Large intestine (tissue), 3 donors: ENCODE measurements around the gene ZBED4. TPM values are rescaled to one million over a fixed set of nuclear protein-coding genes. Genes with fewer than 3 reads are reported as not detected.

Source experiments
- DNase-seq, 2 donors: peaks; one replicate each; pipeline versions ENCODE4 v3.0.0 to v3.0.0-alpha.2; 2013
- H3K27ac ChIP-seq: one replicate; pipeline ENCODE4 v1.5.1; 2013; ENCODE audit warnings: low read length
- H3K27me3 ChIP-seq: 2 replicates; pipeline ENCODE4 v1.6.1; 2013; ENCODE audit warnings: low read length; ENCODE audit not compliant: control insufficient read depth, insufficient read depth
- H3K36me3 ChIP-seq: 2 replicates; pipeline ENCODE4 v1.6.1; 2013; ENCODE audit warnings: low read length; ENCODE audit not compliant: control insufficient read depth, insufficient read depth
- H3K4me1 ChIP-seq: one replicate; pipeline ENCODE4 v1.6.1; 2013; ENCODE audit warnings: low read length; ENCODE audit not compliant: control insufficient read depth, insufficient read depth
- H3K4me3 ChIP-seq: one replicate; pipeline ENCODE4 v1.5.1; 2013; ENCODE audit warnings: low read length
- H3K9me3 ChIP-seq: one replicate; pipeline ENCODE4 v1.6.1; 2013; ENCODE audit warnings: mild to moderate bottlenecking, low read depth, low read length, moderate library complexity; ENCODE audit not compliant: control insufficient read depth
- WGBS: methylation state at CpG from one replicate; pipeline ENCODE4 v1.1.5; 2013; ENCODE audit warnings: low lambda C conversion rate; ENCODE audit not compliant: insufficient coverage; 5-methylcytosine and 5-hydroxymethylcytosine counted together
- polyA plus RNA-seq: library from polyadenylated mRNA; unstranded; fragments of 120-200 nt; gene quantifications from one replicate; pipeline ENCODE4 v1.2.1, GENCODE V29; 2013

ZBED4 gene
- polyA plus RNA-seq, 1 donor = 13.3 TPM

DNA sequence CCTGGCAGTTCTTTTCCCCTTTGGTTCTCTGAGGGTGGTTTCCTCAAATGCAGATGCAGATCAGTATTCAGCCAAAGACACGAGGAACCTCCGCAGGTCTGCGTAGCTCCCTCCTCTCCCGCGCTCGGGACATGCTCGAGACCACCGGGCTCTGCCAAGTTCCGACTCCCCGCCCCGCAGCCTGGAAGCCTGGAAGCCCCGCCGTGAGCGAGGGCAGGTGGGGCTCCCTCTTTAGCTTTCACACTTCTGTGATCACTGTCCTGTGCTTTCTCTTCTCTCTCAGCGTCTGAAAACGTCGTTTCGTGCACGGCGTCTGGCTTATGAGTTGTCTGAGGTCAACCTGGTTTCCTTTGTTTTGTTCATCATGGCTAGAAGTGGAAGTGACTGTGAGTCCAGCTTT, 26.6 kb downstream of the ZBED4 start:
- Histone ChIP-seq H3K4me1 (no peaks in the 10 kb centered on the region), H3K9me3 (peaks cover 45% of the 10 kb centered on the region), H3K27ac (no peak overlapping the region), H3K4me3 (no peak overlapping the region), H3K27me3 (no peaks in the 10 kb centered on the region), H3K36me3 (peaks cover 23% of the 10 kb centered on the region)
- WGBS = 90% methylated on average over 7 of the region's 20 CpGs
- no peak for DNase-seq

DNA sequence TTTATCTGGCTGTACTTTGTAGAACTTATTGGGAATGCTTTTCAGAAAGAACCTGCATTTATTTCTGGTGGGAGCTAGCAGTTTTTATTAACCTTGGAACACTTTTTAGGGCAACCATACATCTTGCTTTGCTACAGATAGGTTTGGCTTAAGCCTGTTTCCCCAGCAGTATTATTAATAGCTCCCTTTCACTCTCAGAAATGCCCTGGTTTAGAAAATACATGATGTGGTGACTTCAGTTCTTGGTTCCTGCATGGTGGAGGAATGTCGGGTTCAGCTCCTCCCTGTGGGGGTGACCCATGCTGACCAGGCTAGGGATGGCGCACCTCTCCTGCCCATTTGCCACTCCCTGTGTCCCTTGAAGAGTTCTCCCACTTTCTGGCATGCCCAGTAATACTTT, 28.2 kb downstream of the ZBED4 start:
- H3K4me3 ChIP-seq = no peak overlapping the region
- no CpG with 5 or more reads among the region's 2 CpGs for WGBS
- peaks cover 35% of the 10 kb centered on the region for H3K36me3 ChIP-seq
- no peak for DNase-seq
- H3K27me3 ChIP-seq = no peaks in the 10 kb centered on the region
- no peaks in the 10 kb centered on the region for H3K4me1 ChIP-seq
- no peak overlapping the region for H3K27ac ChIP-seq
- H3K9me3 ChIP-seq = peaks cover 61% of the 10 kb centered on the region

DNA sequence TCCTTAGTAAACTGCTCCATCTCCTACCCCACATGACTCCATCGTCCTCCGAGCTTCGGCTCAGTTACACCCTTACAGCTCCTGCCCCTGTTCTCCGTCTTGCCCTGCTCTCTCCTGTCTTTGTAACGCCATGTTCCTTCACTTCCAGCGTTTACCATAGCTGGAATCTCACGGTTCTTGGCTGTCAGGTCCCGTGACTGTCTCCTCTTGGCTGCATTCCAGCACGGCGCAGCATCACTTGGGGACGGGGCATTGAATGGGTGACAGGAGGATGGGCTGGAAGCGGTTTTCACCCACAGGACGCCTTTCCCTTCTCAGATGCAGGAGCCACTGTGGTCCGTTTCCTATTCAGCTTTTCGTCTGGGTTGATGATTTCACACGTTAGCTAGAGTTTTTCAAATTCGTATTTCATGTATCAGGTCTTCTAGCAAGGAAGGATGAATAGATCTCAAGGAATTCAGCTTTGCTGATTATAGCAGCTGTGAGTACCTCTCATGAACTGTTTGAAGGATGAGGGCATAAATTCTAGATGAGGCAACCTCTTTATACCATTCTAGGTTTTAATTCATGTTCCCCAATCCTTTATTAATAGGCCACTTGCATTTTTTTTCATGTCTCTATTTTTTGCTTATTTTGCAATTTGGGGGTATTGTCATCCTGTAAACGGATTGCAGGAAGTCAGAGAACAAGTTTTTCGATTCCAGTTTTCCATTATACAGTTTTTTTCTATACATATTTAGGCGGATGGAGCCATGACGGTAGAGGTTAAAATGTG, 29.1 kb downstream of the ZBED4 start:
- peaks cover 37% of the 10 kb centered on the region for H3K36me3 ChIP-seq
- no peak overlapping the region for H3K27ac ChIP-seq
- H3K9me3 ChIP-seq = peaks cover 62% of the 10 kb centered on the region
- no peaks in the 10 kb centered on the region for H3K4me1 ChIP-seq
- 85% methylated on average over 10 of the region's 21 CpGs for WGBS
- no peaks in the 10 kb centered on the region for H3K27me3 ChIP-seq
- no peak overlapping the region for H3K4me3 ChIP-seq
- DNase-seq = no peak

DNA sequence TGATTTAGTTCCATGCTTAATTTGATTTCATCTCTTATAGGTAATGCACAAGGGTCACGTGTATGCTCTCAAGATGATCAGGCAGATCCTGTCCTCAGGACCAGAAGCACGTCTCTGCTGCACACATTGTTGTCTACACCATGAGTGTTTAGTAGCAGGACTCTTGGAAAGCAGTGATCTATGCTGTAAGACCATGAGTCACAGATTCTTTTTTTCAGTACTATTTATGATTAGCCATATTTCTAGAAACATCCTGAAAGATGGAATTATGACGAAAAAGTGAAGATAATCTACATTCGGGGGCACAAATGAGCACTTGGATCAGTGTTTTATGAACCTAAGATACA, 29.6 kb downstream of the ZBED4 start:
- no peak overlapping the region for H3K27ac ChIP-seq
- H3K4me1 ChIP-seq = no peaks in the 10 kb centered on the region
- H3K4me3 ChIP-seq = no peak overlapping the region
- H3K9me3 ChIP-seq = peaks cover 64% of the 10 kb centered on the region
- peaks cover 40% of the 10 kb centered on the region for H3K36me3 ChIP-seq
- DNase-seq = no peak
- WGBS = no CpG with 5 or more reads among the region's 4 CpGs
- no peaks in the 10 kb centered on the region for H3K27me3 ChIP-seq

DNA sequence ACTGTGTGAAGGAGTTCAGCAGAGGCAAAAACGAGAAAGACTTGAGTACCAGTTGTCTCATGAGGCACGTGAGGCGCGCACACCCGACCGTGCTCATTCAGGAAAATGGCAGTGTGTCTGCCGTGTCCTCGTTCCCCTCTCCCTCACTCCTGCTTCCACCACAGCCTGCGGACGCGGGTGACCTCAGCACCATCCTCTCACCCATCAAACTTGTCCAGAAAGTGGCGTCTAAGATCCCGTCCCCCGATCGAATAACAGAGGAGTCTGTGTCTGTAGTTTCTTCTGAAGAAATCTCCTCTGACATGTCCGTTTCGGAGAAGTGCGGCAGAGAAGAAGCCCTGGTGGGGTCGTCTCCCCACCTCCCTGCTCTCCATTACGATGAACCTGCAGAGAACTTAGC, 30.4 kb downstream of the ZBED4 start:
- H3K9me3 ChIP-seq = peaks cover 64% of the 10 kb centered on the region
- no peaks in the 10 kb centered on the region for H3K4me1 ChIP-seq
- H3K4me3 ChIP-seq = no peak overlapping the region
- H3K27me3 ChIP-seq = no peaks in the 10 kb centered on the region
- no peak overlapping the region for H3K27ac ChIP-seq
- DNase-seq = no peak
- H3K36me3 ChIP-seq = peaks cover 48% of the 10 kb centered on the region
- WGBS = no CpG with 5 or more reads among the region's 20 CpGs

DNA sequence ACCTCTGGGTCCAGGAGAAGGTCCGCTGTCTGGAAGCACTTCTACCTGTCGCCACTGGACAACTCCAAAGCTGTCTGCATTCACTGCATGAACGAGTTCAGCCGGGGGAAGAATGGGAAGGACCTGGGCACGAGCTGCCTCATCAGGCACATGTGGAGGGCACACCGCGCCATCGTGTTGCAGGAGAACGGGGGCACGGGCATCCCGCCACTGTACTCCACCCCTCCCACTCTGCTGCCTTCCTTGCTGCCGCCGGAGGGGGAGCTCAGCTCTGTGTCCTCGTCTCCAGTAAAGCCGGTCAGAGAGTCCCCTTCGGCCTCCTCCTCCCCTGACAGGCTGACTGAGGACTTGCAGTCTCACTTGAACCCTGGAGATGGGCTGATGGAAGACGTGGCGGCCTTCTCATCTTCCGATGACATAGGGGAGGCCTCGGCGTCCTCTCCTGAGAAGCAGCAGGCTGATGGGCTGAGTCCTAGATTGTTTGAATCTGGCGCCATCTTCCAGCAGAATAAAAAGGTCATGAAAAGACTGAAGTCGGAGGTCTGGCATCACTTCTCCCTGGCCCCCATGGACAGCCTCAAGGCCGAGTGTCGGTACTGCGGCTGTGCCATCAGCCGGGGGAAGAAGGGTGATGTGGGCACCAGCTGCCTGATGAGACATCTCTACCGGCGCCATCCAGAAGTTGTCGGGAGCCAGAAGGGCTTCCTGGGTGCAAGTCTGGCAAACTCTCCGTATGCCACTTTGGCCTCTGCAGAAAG, 31.0 kb downstream of the ZBED4 start:
- Histone ChIP-seq H3K4me3 (no peak overlapping the region), H3K36me3 (peaks cover 54% of the 10 kb centered on the region), H3K4me1 (no peaks in the 10 kb centered on the region), H3K27me3 (no peaks in the 10 kb centered on the region), H3K27ac (no peak overlapping the region), H3K9me3 (peaks cover 60% of the 10 kb centered on the region)
- no peak for DNase-seq
- 83% methylated on average over 1 of the region's 31 CpGs for WGBS

DNA sequence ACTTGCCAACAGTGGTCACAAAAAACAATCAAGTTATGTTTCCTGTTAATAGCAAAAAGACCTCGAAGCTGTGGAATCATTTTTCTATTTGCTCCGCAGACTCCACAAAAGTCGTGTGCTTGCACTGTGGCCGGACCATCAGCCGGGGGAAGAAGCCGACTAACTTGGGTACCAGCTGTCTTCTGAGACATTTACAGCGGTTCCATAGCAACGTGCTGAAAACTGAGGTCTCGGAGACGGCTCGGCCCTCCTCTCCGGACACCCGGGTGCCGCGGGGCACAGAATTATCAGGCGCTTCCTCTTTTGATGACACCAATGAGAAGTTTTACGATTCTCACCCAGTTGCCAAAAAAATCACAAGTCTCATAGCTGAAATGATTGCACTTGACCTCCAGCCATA, 31.6 kb downstream of the ZBED4 start:
- DNase-seq = no peak
- Histone ChIP-seq H3K27me3 (no peaks in the 10 kb centered on the region), H3K27ac (no peak overlapping the region), H3K4me1 (no peaks in the 10 kb centered on the region), H3K9me3 (peaks cover 56% of the 10 kb centered on the region), H3K36me3 (peaks cover 58% of the 10 kb centered on the region), H3K4me3 (no peak overlapping the region)
- no CpG with 5 or more reads among the region's 17 CpGs for WGBS

DNA sequence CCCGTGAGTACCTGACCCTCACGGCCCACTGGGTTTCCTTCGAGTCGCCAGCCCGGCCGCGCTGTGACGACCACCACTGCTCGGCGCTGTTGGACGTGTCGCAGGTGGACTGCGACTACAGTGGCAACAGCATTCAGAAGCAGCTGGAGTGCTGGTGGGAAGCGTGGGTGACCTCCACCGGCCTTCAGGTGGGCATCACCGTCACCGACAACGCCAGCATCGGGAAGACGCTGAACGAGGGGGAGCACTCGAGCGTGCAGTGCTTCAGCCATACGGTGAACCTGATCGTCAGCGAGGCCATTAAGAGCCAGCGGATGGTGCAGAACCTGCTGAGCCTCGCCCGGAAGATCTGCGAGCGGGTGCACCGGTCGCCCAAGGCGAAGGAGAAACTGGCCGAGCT, 32.2 kb downstream of the ZBED4 start:
- DNase-seq = no peak
- Histone ChIP-seq H3K27me3 (no peaks in the 10 kb centered on the region), H3K4me1 (no peaks in the 10 kb centered on the region), H3K9me3 (peaks cover 60% of the 10 kb centered on the region), H3K27ac (no peak overlapping the region), H3K36me3 (peaks cover 60% of the 10 kb centered on the region), H3K4me3 (no peak overlapping the region)
- no CpG with 5 or more reads among the region's 35 CpGs for WGBS

DNA sequence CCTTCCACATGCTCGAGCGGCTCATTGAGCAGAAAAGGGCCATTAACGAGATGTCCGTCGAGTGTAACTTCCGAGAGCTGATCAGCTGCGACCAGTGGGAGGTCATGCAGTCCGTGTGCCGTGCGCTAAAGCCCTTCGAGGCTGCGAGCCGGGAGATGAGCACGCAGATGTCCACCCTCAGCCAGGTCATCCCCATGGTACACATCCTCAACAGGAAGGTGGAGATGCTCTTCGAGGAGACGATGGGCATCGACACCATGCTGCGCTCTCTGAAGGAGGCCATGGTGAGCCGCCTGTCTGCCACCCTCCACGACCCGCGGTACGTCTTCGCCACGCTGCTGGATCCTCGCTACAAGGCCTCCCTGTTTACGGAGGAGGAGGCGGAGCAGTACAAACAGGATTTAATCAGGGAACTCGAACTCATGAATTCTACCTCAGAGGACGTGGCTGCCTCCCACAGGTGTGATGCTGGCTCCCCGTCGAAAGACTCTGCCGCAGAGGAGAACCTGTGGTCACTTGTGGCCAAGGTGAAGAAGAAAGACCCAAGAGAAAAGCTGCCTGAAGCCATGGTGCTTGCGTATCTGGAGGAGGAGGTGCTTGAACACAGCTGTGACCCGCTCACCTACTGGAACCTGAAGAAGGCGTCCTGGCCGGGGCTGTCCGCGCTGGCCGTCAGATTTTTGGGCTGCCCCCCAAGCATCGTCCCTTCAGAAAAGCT, 32.9 kb downstream of the ZBED4 start:
- Histone ChIP-seq H3K9me3 (peaks cover 60% of the 10 kb centered on the region), H3K27ac (no peak overlapping the region), H3K4me1 (no peaks in the 10 kb centered on the region), H3K27me3 (no peaks in the 10 kb centered on the region), H3K36me3 (peaks cover 60% of the 10 kb centered on the region), H3K4me3 (no peak overlapping the region)
- WGBS = no CpG with 5 or more reads among the region's 41 CpGs
- DNase-seq = no peak

DNA sequence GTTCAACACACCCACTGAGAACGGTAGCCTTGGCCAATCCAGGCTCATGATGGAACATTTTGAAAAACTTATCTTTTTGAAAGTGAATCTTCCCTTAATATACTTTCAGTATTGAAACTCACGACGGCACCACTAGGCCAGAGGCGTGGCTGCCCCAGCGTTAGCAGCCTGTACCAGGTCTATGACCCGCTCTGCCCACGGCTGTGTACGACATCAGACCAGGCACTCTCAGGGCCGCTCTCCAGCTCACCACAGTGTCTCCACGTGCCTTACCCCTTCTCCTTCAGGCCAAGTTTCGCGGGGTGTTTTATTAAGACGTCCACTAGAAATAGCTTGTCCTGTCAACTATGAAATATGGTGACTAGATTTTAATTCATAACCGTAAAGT, 33.4 kb downstream of the ZBED4 start:
- Histone ChIP-seq H3K4me3 (no peak overlapping the region), H3K27me3 (no peaks in the 10 kb centered on the region), H3K27ac (no peak overlapping the region), H3K9me3 (peaks cover 58% of the 10 kb centered on the region), H3K36me3 (peaks cover 60% of the 10 kb centered on the region), H3K4me1 (no peaks in the 10 kb centered on the region)
- WGBS = no CpG with 5 or more reads among the region's 14 CpGs
- DNase-seq = no peak
